ENCODE measurements around the gene TMEM106B. TPM values are rescaled to one million over a fixed set of nuclear protein-coding genes. Genes with fewer than 3 reads are reported as not detected.

TMEM106B gene
- total and polyA plus RNA-seq, 2 experiments from 2014 or later: 37.5 to 133 TPM

GRCh38 chr7:12249706-12250105 is 38.6 kb downstream of the TMEM106B start:
- no peaks in the 10 kb centered on the region for H3K9me2 ChIP-seq (replicated peaks; ENCODE audit: insufficient read depth)
- no peak for DNase-seq (ENCODE audit: low spot score)
- H3K27me3 ChIP-seq: no peaks in the 10 kb centered on the region
- H3K4me1 ChIP-seq (ENCODE audit: insufficient read depth): no peaks in the 10 kb centered on the region
- TF ChIP-seq EZH2 (IDR thresholded peaks at IDR 0.05; ENCODE audit: borderline replicate concordance) (no peak), CTCF (IDR thresholded peaks at IDR 0.05; ENCODE audit: poor library complexity) (no peak), EZH2phosphoT487 (IDR thresholded peaks at IDR 0.05; ENCODE audit: low read depth, severe bottlenecking, unreplicated experiment) (no peak)
- H4K20me1 ChIP-seq (ENCODE audit: insufficient read depth, poor library complexity, severe bottlenecking): no peaks in the 10 kb centered on the region
- no peak overlapping the region for H3K4me2 ChIP-seq
- 81% methylated on average over 3 of the region's 3 CpGs for WGBS (ENCODE audit: low lambda C conversion rate, missing lambda C conversion rate)
- H3K36me3 ChIP-seq (replicated peaks; ENCODE audit: insufficient read depth, low read depth): no peaks in the 10 kb centered on the region
- no peak overlapping the region for H3K4me3 ChIP-seq
- H3K79me2 ChIP-seq: no peaks in the 10 kb centered on the region
- no peak overlapping the region for H2AFZ ChIP-seq
- H3K9me3 ChIP-seq (ENCODE audit: low read depth): no peaks in the 10 kb centered on the region
- H3K27ac ChIP-seq: no peak overlapping the region

GRCh38 chr7:12250232-12250631 is 39.1 kb downstream of the TMEM106B start:
- H3K4me3 ChIP-seq: no peak overlapping the region
- TF ChIP-seq EZH2phosphoT487 (IDR thresholded peaks at IDR 0.05; ENCODE audit: low read depth, severe bottlenecking, unreplicated experiment) (no peak), CTCF (IDR thresholded peaks at IDR 0.05; ENCODE audit: poor library complexity) (no peak), EZH2 (IDR thresholded peaks at IDR 0.05; ENCODE audit: borderline replicate concordance) (no peak)
- H3K27me3 ChIP-seq: no peaks in the 10 kb centered on the region
- H3K36me3 ChIP-seq (replicated peaks; ENCODE audit: insufficient read depth, low read depth): no peaks in the 10 kb centered on the region
- H3K9me2 ChIP-seq (replicated peaks; ENCODE audit: insufficient read depth): no peaks in the 10 kb centered on the region
- no peak for DNase-seq (ENCODE audit: low spot score)
- H3K9me3 ChIP-seq (ENCODE audit: low read depth): no peaks in the 10 kb centered on the region
- H2AFZ ChIP-seq: no peak overlapping the region
- H4K20me1 ChIP-seq (ENCODE audit: insufficient read depth, poor library complexity, severe bottlenecking): no peaks in the 10 kb centered on the region
- H3K4me1 ChIP-seq (ENCODE audit: insufficient read depth): no peaks in the 10 kb centered on the region
- no peaks in the 10 kb centered on the region for H3K79me2 ChIP-seq
- no peak overlapping the region for H3K4me2 ChIP-seq
- no peak overlapping the region for H3K27ac ChIP-seq

GRCh38 chr7:12256090-12256489 is 45.0 kb downstream of the TMEM106B start:
- Histone ChIP-seq H3K79me2 (no peaks in the 10 kb centered on the region), H3K9me3 (ENCODE audit: low read depth) (no peaks in the 10 kb centered on the region), H3K9me2 (replicated peaks; ENCODE audit: insufficient read depth) (no peaks in the 10 kb centered on the region), H2AFZ (no peak overlapping the region), H3K4me2 (no peak overlapping the region), H4K20me1 (ENCODE audit: insufficient read depth, poor library complexity, severe bottlenecking) (no peaks in the 10 kb centered on the region), H3K27ac (no peak overlapping the region), H3K4me1 (ENCODE audit: insufficient read depth) (no peaks in the 10 kb centered on the region), H3K4me3 (no peak overlapping the region), H3K36me3 (replicated peaks; ENCODE audit: insufficient read depth, low read depth) (no peaks in the 10 kb centered on the region), H3K27me3 (no peaks in the 10 kb centered on the region)
- DNase-seq (ENCODE audit: low spot score): no peak
- WGBS (ENCODE audit: low lambda C conversion rate, missing lambda C conversion rate): 71% methylated on average over 2 of the region's 2 CpGs
- TF ChIP-seq CTCF (IDR thresholded peaks at IDR 0.05; ENCODE audit: poor library complexity): no peak

- Histone ChIP-seq H4K20me1 (ENCODE audit: insufficient read depth, poor library complexity, severe bottlenecking) (no peaks in the 10 kb centered on the region), H3K36me3 (replicated peaks; ENCODE audit: insufficient read depth, low read depth) (no peaks in the 10 kb centered on the region), H3K27me3 (no peaks in the 10 kb centered on the region), H3K79me2 (no peaks in the 10 kb centered on the region), H3K4me2 (no peak overlapping the region), H3K9me2 (replicated peaks; ENCODE audit: insufficient read depth) (no peaks in the 10 kb centered on the region), H3K9me3 (ENCODE audit: low read depth) (no peaks in the 10 kb centered on the region), H3K27ac (no peak overlapping the region), H3K4me3 (no peak overlapping the region), H3K4me1 (ENCODE audit: insufficient read depth) (no peaks in the 10 kb centered on the region), H2AFZ (no peak overlapping the region)
- 96% methylated on average over 2 of the region's 2 CpGs for WGBS (ENCODE audit: low lambda C conversion rate, missing lambda C conversion rate)
- DNase-seq (ENCODE audit: low spot score): no peak
- TF ChIP-seq EZH2 (IDR thresholded peaks at IDR 0.05; ENCODE audit: borderline replicate concordance): no peak
- TF ChIP-seq EZH2phosphoT487 (IDR thresholded peaks at IDR 0.05; ENCODE audit: low read depth, severe bottlenecking, unreplicated experiment): no peak
- TF ChIP-seq CTCF (IDR thresholded peaks at IDR 0.05; ENCODE audit: poor library complexity): no peak
These were observed 46.5 kb downstream of the TMEM106B start for GRCh38 chr7:12257582-12257981.

Data from hepatocyte (in vitro differentiated cells).